Activated CD4-positive, alpha-beta T cell treated with anti-CD3 and anti-CD28 coated beads, Interleukin-2, amount 50 U/mL, for 4 hours (primary cell): ENCODE results near the gene KCNQ4.

Experiments used
- DNase-seq, 2 experiments: peaks; one replicate each; pipeline ENCODE4 v3.0.0-alpha.2; 2020

Gene KCNQ4

DNA sequence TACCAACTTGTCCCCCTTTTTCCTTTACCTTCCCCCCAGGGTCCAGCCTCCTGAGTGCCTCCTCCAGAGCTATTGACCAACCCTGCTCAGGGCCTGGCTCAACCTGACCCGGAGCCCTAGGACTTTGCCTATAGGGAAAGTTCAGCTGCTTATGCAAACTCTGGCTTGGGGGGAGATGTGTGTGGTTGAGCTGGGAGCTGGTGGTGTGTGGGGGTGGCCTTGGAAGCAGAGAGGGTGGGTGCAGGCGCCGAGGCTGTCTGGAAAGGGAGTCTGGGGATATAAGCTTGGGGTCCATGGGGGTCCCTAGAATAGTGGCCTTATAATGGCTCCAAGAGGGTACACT, 14.1 kb downstream of the KCNQ4 start:
- DNase-seq, result no peak

DNA sequence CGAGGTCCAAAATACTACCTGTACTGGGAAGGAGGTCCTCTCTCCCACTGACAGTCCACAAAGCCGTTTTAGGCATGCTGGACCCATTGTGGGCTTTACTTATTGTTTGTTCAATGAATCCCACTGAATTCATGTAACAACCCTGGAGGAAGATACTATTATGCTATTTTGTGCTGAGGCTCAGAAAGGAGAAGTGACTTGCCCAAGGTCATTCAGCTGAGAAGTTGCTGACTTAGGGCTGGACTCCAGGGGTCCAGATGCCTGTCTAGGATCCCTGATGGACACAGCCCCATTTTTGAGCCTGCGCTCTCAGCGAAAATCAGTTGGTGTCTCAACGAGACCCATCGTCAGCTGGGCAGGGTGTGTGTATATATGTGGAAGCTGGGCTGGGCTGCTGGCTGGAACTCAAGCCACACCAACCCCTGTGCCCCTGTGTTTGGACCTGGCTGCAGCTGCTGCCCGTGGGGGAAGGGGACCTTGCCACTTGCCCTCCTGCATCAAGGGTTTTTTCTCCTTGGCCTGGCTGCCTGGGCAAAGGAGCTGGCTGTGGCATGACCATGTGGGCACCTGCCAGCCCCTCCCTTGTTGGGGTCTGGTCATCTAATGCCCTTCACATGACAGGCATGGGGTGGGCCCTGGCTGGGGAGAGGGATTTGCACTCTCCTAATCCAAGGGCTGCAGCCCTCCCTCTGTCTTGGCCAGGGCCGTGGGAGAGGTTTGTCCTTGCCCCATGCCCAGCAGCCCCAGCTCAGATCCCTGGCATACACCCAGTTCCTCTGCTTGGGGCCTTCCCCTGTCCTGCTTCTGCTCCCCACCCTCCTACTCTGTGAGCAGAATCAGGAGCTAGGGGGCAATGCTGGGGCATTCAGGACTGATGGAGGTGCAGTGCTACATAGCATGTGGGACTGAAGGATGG, 15.0 kb downstream of the KCNQ4 start:
- DNase-seq, result no peak

DNA sequence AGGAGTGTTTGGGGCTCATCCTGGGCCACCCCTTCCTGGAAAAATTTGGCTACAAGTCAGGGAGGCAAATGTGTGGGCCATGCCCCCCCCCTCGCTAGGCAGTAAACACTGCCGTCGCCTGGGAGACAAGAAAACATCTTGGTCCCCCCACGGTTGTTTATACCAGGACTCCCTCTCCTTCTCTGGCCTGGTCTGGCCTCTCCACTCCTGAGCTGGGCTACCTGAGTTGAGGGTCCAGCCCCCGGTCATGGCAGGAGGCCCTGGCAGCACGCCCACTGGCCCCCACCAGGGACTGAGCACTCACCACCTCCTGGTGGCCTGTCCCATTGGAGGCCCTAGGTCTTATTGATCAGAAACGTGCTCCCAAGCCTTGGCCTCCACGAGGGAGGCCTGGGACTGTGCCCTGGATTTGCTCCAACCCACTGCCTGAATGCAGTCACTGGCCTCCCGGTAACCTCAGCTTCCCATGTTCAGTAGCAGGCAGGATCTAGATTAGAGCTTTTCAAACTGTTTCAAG, 15.8 kb downstream of the KCNQ4 start:
- no peak for DNase-seq

DNA sequence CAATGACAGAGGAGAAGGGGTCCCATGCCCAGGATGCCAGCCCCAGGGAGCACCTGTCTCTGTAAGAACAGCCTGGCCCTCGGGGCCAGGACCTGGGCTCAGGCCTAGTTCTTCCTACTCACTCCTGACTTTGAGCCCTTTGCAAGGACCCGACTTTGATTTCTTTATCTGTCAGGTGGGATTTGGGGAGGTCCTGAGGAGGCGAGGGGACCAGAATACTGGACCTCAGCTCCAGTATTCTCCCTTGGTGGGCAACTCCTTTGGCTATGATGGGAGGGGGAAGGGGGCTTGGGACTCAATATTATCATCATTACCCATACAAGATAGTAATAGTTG, 18.1 kb downstream of the KCNQ4 start:
- DNase-seq, result no peak

DNA sequence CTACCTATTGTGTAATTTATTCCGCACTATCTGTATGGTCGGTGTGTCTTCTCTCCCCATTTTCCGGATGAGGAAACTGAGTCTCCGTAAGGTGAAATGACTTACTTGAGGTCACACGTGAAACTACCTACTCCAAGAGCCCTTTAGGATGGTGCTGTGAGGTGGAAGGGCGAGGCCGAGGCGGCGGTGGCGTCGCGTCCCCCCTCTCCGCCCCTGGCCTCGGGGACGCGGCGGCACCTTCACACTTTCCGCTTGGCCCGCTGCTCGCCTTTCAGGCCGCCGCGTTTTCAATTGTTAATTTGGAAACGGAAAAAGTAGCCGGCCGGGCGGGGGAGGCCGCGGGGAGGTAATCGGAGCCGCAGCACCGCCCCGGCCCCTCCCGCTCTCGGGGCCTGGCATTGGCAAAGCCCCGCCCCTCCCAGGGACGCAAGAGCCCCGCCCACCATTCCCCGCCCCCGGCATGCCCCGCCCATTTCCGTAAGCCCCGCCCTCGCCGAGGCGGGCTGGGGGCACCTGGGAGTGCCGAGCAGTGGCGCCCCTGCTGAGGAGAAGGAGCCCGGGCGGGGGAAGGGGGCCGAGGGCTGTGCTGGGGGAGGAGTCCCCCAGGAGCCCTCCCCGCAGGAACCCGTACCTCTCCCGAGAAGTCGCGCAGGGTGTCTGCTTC, 18.6 kb downstream of the KCNQ4 start:
- peak; percentile 80 to 83 for DNase-seq

DNA sequence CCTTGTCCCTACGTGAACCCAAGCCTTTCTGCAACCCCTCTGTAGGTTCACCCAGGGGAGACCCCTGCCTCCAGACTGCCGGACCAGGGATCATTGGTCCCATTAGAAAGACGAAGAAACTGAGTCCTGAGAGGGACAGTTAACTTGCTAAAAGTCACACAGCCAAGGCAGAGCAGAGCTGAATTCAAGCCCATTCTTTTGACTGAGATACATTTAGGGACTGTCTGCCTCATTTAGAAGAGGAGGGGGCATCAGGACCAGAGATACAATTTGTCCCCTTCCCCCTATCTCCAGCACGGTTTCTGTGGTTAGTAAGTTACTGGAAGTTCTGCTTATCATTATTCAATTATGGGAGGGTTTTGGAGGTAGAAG, 19.1 kb downstream of the KCNQ4 start:
- no peak for DNase-seq

DNA sequence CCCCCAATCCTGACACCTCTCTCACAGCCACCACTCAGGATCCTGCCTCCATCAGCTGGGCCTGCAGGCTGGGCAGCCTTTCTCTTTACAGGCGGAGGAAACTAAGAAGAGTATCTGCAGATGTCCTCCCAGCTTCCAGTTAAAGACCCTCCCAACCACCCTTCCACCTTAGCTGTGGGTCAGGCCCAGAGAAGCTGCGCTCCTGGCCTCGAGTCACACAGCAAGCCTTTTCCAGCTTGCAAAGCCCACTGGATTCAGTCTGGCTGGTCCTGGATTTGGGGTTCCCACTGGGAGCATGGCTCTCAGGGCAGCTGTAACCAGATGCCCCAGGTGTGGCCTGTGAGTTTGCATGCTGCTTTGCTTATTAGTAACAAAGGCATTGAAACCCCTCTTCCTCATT, 19.9 kb downstream of the KCNQ4 start:
- no peak for DNase-seq

DNA sequence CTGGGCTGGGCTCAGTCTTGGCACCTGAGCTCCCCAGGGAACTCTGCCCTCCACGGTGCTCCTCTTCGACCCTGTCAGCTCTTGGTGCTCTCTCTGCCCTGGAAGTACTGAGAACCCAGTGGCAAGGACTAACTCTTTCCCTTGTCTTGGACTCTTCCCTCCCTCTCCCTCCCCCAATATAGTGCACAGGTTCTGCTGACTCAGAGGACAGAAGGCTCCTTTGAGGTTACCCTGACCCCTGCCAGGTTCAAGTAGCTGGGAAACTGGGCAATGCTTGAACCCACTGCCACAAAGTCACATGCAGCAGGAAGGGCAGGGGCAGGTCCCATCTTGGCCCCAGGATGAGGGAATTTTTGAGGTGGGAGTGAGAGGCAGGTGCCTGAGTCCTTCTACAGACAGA, 20.3 kb downstream of the KCNQ4 start:
- no peak for DNase-seq

DNA sequence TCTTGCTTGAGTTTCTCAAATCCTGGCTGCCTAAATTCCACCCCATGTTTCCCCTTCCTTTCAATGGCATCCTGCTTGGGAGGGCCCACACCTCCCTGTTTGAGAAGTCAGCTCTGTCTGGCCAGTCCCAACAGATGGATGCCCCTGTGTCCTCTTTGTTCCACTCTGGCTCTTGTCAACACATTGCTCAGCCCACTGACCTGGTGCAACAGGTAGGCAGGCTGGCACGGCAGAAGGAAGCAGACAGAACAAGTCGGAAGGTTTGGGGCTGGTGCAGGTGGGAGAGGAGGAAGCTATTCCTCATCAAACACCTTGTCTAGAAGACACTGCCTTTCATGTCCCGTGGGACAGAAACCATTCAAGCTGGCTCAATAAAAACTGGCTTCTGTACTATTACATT, 22.7 kb downstream of the KCNQ4 start:
- no peak for DNase-seq

DNA sequence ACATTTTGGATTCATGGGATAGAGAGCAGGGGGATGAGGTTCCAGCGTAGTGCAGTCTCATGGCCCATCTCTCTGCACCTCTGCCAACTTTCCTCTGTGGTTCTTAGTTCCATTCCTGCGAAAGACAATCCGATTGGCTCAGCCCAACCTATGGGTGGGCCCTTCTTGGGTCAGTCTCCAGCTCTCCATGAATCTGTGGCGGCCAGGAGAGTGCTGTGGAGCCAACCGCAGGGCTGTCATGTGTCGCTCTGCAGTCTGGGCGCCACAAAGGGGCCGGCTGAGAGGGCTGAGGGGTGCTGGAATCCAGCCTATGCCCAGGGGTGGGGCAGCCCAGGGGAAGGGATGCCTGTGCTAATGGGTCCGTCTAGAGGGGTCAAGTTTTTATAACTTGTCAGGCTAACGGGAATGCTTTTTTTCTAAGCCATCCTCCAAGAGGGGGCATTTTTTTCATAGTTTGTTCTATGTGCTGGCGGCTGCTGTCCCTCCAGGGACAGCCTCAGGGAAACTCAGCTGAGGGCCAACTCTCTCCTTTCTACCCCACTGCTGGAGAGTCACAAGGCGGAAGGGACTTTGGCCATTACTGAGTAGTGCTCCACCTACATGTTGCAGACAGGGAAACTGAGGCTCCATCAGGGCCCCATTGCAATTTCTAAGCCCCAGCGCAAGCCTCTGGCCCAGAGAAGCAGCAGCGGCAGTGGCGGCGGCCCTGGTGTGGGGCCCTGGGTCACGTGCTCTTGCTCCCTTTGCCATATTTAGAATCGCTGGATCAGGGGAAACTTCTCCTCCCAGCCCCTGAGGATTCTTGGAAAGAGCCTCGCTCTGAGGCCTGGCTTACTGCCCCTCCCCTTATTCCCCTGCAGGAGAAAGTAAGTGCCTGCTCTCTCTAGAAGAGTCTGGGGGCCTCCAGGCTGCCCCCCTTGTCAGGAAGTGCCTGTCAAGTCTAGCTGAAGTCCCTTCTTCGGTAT, 23.4 kb downstream of the KCNQ4 start:
- no peak for DNase-seq

DNA sequence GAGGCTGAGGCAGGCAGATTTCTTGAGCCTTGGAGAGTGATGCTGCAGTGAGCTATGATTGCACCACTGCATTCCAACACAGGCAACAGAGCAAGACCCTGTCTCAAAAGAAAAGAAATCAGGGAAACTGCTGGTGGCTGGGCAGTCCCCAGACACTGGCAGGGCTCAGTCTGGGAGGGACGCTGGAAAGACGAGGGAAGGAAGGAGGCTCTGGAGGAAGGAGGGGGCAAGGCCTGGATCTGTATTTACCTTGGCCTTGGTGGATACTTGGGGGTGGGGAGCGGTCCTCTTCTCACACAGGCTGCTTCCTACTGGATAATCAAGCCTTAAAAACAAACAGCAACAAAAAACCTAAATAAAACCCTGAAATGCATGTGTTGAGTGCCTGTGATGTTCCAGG, 24.4 kb downstream of the KCNQ4 start:
- DNase-seq, result no peak

DNA sequence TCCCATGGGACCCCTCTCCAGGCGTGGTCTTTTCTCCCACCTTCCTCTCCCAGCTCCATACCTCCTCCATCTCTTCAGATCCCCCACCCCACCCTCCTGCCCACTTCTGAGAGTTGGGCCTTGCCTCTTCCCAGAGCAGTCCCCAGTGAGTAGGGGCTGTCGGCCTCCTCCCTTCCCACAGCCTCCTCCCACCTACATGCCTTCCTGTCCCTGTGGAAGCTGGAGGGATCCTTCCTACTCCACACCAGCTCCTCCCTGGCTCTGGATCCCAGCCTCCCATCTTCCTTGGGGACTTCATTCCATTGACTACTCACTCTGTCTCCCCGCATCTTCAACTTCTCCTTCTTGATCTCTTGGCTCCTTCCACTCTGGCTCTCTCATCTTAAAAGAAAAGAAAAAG, 24.9 kb downstream of the KCNQ4 start:
- no peak for DNase-seq

DNA sequence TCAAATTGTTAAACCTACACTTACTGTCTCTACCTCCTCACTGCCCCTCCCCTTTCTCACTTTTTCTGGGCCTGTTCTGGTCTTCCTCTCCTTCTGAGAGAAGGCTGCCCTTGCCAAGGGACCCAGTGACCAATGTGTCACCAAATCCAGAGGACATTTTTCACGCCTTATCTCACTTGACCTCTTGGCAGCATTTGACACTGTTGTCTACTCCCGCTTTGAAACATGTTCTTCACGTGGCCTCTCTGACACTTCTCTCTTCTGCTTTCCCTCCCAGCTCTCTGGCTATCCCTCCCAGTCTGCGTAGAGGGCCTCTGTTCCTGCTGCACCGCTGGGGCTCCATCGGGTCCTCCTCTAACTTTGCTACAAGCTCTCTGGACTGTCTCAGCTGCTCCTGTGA, 25.3 kb downstream of the KCNQ4 start:
- no peak for DNase-seq

DNA sequence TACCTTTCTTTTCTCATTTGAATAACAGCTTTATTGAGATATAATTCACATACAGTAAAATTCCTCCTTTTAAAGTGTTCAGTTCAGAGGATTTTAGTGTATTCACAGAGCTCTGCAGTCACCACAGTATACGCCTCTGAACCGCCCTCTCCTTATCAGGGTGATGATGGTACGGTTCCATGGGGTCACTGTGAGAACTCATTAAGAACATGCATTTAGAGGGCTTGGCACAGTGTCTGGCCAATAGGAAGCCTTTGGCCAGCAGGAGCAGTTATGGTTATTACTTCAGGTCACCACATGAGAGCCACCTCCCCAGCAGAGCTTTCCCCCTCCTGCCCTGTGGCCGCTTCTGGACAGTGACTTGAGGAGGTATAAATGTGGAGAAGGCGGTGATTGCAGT, 27.3 kb downstream of the KCNQ4 start:
- DNase-seq, result no peak

DNA sequence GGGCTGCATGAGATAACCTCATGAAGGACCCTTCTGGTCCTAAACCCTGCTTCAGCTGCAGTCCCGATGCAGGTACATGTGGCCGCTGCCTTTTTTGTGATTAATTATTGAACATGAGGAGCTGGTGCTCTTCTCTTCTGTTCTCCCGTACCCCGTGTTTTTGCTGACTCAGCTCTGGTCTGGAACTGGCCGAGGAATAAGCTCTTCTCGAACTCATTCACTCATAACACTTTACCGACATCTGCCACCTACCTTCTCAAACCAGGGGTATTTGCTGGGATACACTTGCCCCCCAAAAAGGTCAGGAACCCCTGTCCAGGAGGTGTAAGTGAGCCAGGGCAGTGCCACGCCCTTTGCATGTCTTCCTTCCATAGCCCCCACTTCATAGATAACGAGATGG, 31.8 kb downstream of the KCNQ4 start:
- DNase-seq, result no peak

DNA sequence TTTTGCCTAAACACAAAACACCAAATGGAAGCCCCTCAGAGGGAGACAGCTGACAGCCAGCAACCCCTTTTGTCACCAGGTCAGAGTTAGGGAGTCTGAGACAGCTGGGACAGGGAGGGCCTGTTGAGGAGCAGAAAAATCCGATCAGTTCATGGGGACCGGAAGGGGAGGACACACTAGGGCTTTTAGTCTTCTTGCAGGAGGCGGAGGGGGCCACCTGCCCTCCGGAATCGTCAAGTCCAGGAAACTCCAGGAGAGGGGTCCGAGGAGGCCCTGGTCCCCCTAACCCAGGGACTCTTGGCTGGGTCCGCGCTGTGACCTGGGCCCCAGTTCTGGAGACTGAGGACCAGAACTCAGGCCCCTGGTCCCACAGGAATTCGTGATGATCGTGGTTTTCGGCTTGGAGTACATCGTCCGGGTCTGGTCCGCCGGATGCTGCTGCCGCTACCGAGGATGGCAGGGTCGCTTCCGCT, 34.2 kb downstream of the KCNQ4 start:
- DNase-seq, result no peak

DNA sequence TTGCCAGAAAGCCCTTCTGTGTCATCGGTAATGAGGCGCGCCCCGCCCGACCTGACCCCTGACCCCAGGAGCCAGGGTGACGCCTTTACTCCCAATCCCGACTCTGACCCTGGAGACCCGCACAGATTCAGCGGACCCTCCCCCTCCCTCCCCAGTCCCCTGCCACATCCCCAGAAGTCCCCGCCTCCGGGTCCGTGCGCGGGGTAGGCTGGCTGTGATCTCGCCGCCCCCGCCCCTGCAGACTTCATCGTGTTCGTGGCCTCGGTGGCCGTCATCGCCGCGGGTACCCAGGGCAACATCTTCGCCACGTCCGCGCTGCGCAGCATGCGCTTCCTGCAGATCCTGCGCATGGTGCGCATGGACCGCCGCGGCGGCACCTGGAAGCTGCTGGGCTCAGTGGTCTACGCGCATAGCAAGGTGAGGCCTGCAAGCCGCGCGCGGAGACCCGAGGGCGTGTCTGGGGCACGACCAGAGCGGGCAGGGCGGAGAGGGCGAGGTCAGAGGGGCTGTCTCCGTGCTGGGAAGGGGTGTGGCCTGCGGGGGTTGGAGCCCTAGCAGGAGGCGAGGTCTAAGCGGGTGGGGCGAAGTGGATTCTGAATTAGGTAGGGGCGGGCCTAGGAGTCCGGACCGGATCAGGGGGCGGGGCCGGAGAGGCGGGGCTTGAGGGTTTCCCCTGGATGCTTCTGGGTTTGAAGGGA, 34.8 kb downstream of the KCNQ4 start:
- peak; percentile 79 to 82 for DNase-seq

DNA sequence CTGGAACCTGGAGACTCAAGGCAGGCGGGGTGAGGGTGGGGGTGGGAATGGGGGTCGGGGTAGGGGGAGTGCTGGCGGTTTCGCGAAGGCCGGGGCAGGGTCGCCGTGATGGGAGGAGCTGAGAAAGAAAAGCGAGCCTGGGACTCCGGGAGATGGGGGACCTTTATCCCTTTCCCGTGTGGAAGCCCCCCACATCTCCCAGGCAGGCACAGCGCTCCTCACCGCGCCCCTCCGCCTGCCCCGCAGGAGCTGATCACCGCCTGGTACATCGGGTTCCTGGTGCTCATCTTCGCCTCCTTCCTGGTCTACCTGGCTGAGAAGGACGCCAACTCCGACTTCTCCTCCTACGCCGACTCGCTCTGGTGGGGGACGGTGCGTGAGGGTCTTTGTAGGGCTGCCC, 35.5 kb downstream of the KCNQ4 start:
- no peak for DNase-seq

DNA sequence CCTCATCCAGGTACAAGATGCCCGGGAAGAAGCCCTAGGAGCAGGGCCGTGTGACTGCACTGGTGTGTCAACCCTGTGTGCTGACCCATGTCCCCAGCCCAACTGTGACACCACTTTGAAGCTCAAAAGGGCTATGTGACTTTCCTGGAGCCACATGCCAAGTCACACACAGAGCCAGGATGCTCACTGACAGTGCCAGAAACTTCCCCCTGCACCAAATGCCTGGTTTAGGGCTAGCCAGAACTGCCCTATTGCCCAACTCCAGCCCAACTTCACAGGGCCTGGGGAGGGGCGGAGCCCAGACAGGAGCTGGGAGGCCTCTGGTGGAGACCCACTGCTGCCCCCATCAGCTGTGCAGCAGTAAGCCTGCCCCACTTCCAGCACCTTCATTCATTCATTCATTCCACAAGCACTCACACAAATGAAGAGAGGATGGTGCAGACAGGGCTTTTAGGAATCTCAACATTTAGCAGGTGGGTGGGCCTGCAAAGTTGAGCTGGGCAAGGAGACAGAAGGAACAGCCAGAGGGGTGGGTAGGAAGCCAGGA, 36.7 kb downstream of the KCNQ4 start:
- DNase-seq, result no peak

DNA sequence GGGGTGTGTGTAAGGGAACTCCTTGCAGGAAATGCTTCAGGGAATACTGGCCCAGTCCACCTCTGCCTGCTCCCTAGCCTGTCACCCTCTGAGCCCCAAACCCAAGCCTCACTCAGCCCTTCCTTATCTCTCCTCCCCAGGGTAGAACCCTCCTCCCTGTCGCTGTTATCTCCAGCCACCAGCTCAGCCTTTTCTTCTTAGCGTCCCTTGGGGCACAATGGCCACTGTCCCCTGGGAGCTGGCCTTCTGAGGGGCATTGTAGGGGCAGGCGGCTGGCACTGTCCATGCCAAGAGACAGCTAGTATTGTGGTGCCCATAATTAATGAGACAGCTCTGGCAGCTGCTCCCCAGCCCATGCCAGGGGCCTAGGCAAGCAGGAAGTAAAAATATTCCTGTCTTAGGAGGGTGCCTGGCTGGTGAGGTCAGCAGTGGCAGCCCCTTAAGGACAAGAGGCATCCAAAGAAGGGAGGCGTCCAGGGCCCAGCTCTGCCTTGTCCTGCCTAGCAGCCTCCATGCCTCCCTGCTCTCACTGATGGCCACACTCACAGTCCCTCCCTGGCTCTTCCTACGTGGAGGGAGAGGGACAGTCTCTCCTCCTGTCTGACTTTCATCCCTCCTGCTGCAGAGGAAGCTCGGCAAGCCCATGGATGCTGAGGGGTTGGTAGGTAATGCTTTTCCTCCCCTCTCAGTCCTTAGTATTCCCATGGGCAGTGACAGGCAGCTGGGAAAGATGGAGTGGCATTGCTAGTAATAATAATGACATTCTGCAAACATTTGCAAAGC, 37.5 kb downstream of the KCNQ4 start:
- no peak for DNase-seq

DNA sequence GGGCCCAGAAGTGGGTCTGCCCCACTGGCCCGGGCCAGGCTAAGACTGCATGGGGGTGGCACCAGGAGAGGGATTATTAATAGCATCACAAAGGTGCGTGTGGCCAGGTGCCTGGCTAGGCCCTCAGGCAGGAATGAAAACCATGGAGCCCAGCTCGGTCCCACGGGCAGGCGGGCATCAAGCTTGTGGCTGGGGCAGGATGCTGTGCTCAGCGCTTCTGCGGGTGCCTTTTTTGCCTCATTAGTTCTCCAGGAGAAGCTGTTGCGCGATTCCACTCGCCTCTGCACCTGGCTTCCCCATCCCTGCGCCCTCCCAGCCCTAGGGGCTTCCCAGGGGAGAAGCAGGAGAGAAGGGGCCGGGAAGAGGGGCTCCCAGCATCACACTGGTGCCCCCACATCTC, 39.3 kb downstream of the KCNQ4 start:
- no peak for DNase-seq

DNA sequence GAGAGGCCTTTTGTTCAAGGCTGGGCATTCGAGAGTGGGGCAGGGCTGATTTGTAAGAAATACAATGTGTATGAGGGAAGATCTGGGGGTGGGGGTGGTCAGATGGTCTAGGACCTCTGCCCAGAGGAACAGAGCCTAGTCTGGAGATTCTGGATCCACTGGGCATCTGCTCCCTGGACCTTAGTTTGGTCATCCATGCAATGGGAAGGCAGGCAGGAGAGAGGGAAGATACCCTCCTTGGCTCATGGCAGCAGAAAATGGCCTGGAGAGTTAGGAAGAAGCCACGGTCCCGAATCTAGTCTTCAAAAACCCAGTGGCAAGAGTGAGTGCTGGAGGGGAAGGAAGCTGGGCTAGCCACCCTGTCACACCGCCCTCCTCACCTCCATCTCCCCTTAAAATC, 39.8 kb downstream of the KCNQ4 start:
- DNase-seq, result no peak
